ENCODE results near the gene DLX4.

DLX4 gene

GRCh38 chr17:49969134-49969759, at the start of gene DLX4:
Gene DLX4 (plus strand): TSS chr17:49969190. CDS start chr17:49969469, 279 bp downstream.
- no peak for DNase-seq (ENCODE audit: low spot score)

GRCh38 chr17:49920030-49920769, 48.8 kb upstream of the DLX4 start:
- no peak for DNase-seq (ENCODE audit: low spot score)

- no peak for DNase-seq (ENCODE audit: low spot score)
These were observed 46.9 kb upstream of the DLX4 start for GRCh38 chr17:49922095-49922494.

- no peak for DNase-seq (ENCODE audit: low spot score)
These were observed 44.9 kb upstream of the DLX4 start for GRCh38 chr17:49924116-49924515.

- DNase-seq (ENCODE audit: low spot score), result no peak
These were observed 44.4 kb upstream of the DLX4 start for GRCh38 chr17:49924589-49924988.

GRCh38 chr17:49925921-49926320, 43.1 kb upstream of the DLX4 start:
- no peak for DNase-seq (ENCODE audit: low spot score)

- no peak for DNase-seq (ENCODE audit: low spot score)
These were observed 42.1 kb upstream of the DLX4 start for GRCh38 chr17:49926886-49927285.

- DNase-seq (ENCODE audit: low spot score), result no peak
These were observed 40.7 kb upstream of the DLX4 start for GRCh38 chr17:49928126-49928800.

- DNase-seq (ENCODE audit: low spot score), result no peak
These were observed 40.0 kb upstream of the DLX4 start for GRCh38 chr17:49928837-49929475.

GRCh38 chr17:49930880-49931279, 38.1 kb upstream of the DLX4 start:
- DNase-seq (ENCODE audit: low spot score), result no peak

GRCh38 chr17:49931416-49932137, 37.4 kb upstream of the DLX4 start:
- DNase-seq (ENCODE audit: low spot score), result no peak

GRCh38 chr17:49932138-49932723, 36.8 kb upstream of the DLX4 start:
- no peak for DNase-seq (ENCODE audit: low spot score)

- DNase-seq (ENCODE audit: low spot score), result no peak
These were observed 36.1 kb upstream of the DLX4 start for GRCh38 chr17:49932901-49933300.

- no peak for DNase-seq (ENCODE audit: low spot score)
These were observed 33.3 kb upstream of the DLX4 start for GRCh38 chr17:49935526-49936210.

- DNase-seq (ENCODE audit: low spot score), result no peak
These were observed 32.6 kb upstream of the DLX4 start for GRCh38 chr17:49936386-49936785.

- no peak for DNase-seq (ENCODE audit: low spot score)
These were observed 29.7 kb upstream of the DLX4 start for GRCh38 chr17:49939318-49939717.

- no peak for DNase-seq (ENCODE audit: low spot score)
These were observed 27.6 kb upstream of the DLX4 start for GRCh38 chr17:49941427-49941826.

- DNase-seq (ENCODE audit: low spot score), result no peak
These were observed 26.0 kb upstream of the DLX4 start for GRCh38 chr17:49942947-49943346.

- DNase-seq (ENCODE audit: low spot score), result no peak
These were observed 24.6 kb upstream of the DLX4 start for GRCh38 chr17:49944273-49944870.

- no peak for DNase-seq (ENCODE audit: low spot score)
These were observed 22.8 kb upstream of the DLX4 start for GRCh38 chr17:49946208-49946607.

Data from AG08396 (cell line).